Mucosa of stomach (tissue), 1 donor: ENCODE measurements around the gene MRTFB.

Source experiments
- H3K27me3 ChIP-seq: one replicate; pipeline ENCODE4 v1.7.0; 2013; ENCODE audit warnings: mild to moderate bottlenecking, low read length; ENCODE audit not compliant: control insufficient read depth, insufficient read depth
- H3K36me3 ChIP-seq: one replicate; pipeline ENCODE4 v1.7.0; 2013; ENCODE audit warnings: low read length; ENCODE audit not compliant: control insufficient read depth, insufficient read depth
- H3K4me1 ChIP-seq: one replicate; pipeline ENCODE4 v1.7.0; 2013; ENCODE audit warnings: mild to moderate bottlenecking, low read length; ENCODE audit not compliant: control insufficient read depth, insufficient read depth
- H3K4me3 ChIP-seq: one replicate; pipeline ENCODE4 v1.7.0; 2013; ENCODE audit warnings: low read length
- H3K9ac ChIP-seq: one replicate; pipeline ENCODE4 v1.7.0; 2013; ENCODE audit warnings: mild to moderate bottlenecking, low read length, moderate library complexity
- H3K9me3 ChIP-seq: one replicate; pipeline ENCODE4 v1.7.0; 2013; ENCODE audit warnings: mild to moderate bottlenecking, low read length, moderate library complexity; ENCODE audit not compliant: control insufficient read depth
- donor health status: Pancreatic carcinoma.

MRTFB gene

DNA sequence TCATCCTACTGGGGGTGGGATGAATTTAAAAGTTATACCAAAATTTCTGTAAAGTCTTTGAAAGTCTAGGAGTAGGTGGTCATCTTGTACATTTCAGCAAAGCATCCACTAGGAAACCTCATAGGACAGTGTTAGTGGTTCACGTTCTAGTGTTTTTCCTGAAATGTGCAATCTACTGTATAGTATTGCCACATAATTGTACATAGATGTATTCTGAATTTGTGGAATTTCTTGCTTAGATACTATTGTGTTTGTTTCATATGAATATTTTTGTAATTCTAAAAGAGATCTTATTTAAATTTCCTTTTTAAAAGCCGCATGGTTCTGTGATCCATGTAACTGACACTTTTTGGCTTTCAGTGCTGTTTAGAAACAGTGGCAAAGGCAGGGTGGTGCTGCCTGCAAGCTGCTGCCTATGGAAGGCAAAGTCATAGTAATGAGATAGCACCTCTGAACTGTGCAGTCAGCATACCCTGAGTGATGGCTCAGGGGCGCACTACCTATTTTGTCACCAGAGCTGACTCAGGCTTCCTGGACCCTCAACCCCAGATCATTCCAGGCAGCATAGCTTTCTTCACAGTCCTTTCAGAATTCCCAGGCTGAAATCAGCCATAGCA is 193.3 kb downstream of the MRTFB start:
- Histone ChIP-seq H3K36me3 (no peaks in the 10 kb centered on the region), H3K9me3 (no peaks in the 10 kb centered on the region), H3K27me3 (no peaks in the 10 kb centered on the region), H3K4me3 (no peak overlapping the region), H3K4me1 (no peaks in the 10 kb centered on the region), H3K9ac (no peak overlapping the region)

GRCh38 chr16:14268073-14268472 is 197.0 kb downstream of the MRTFB start:
- Histone ChIP-seq H3K4me1 (no peaks in the 10 kb centered on the region), H3K4me3 (no peak overlapping the region), H3K9ac (no peak overlapping the region), H3K36me3 (no peaks in the 10 kb centered on the region), H3K27me3 (no peaks in the 10 kb centered on the region), H3K9me3 (no peaks in the 10 kb centered on the region)

DNA sequence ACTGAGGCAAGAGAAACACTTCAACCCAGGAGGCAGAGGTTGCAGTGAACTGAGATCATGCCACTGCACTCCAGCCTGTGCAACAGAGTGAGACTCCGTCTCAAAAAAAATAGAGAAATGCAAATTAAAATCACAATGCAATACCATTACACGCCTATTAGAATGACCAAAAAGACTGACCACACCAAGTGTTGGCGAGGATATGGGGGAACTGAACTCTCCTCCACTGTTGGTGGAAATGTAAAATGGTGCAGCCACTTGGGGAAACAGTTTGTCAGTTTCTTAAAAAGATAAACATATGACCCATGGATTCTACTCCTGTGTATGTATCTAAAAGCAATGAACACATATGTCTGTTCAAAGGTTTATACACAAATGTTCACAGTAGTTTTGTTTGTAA is 204.8 kb downstream of the MRTFB start:
- no peak overlapping the region for H3K4me3 ChIP-seq
- H3K9me3 ChIP-seq: no peaks in the 10 kb centered on the region
- no peaks in the 10 kb centered on the region for H3K27me3 ChIP-seq
- H3K36me3 ChIP-seq: no peaks in the 10 kb centered on the region
- H3K4me1 ChIP-seq: peaks cover 4% of the 10 kb centered on the region
- no peak overlapping the region for H3K9ac ChIP-seq

- H3K9me3 ChIP-seq: no peaks in the 10 kb centered on the region
- H3K36me3 ChIP-seq: no peaks in the 10 kb centered on the region
- H3K4me3 ChIP-seq: no peak overlapping the region
- peaks cover 4% of the 10 kb centered on the region for H3K4me1 ChIP-seq
- no peak overlapping the region for H3K9ac ChIP-seq
- H3K27me3 ChIP-seq: no peaks in the 10 kb centered on the region
Observed at GRCh38 chr16:14278749-14279148, 207.6 kb downstream of the MRTFB start.

GRCh38 chr16:14280541-14280940 is 209.4 kb downstream of the MRTFB start:
- H3K4me1 ChIP-seq: peaks cover 4% of the 10 kb centered on the region
- H3K9ac ChIP-seq: no peak overlapping the region
- no peaks in the 10 kb centered on the region for H3K36me3 ChIP-seq
- no peak overlapping the region for H3K4me3 ChIP-seq
- no peaks in the 10 kb centered on the region for H3K27me3 ChIP-seq
- no peaks in the 10 kb centered on the region for H3K9me3 ChIP-seq

GRCh38 chr16:14283786-14284185 is 212.7 kb downstream of the MRTFB start:
- Histone ChIP-seq H3K4me1 (peaks cover 7% of the 10 kb centered on the region), H3K9me3 (no peaks in the 10 kb centered on the region), H3K36me3 (no peaks in the 10 kb centered on the region), H3K27me3 (no peaks in the 10 kb centered on the region), H3K9ac (no peak overlapping the region), H3K4me3 (no peak overlapping the region)

DNA sequence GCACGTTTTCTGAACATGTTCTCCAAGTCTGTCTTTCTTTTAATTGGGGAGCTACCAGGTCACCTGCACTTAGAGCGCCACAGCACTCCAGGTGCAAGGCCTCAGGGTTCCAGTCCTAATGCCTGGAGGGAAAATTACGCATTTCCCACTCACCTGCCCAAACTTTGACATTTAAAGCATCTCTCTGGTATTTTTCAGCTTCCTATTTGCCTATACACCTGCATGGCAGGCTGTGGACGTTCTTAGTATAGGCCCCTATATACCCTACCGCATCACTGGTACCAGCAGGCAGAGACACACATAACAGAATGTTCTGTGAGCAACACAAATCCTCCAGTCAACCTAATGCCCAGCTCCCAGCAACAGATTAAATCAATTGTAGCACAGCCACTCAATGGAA is 213.3 kb downstream of the MRTFB start:
- no peaks in the 10 kb centered on the region for H3K27me3 ChIP-seq
- H3K36me3 ChIP-seq: no peaks in the 10 kb centered on the region
- H3K4me3 ChIP-seq: no peak overlapping the region
- H3K4me1 ChIP-seq: peaks cover 6% of the 10 kb centered on the region
- H3K9ac ChIP-seq: no peak overlapping the region
- H3K9me3 ChIP-seq: peaks cover under 1% of the 10 kb centered on the region

- Histone ChIP-seq H3K9me3 (peaks cover 5% of the 10 kb centered on the region), H3K4me1 (peaks cover 6% of the 10 kb centered on the region), H3K27me3 (no peaks in the 10 kb centered on the region), H3K36me3 (no peaks in the 10 kb centered on the region), H3K9ac (peak overlapping the region; percentile 71), H3K4me3 (peak overlapping the region; percentile 92)
Observed at GRCh38 chr16:14284930-14285512, 213.9 kb downstream of the MRTFB start.

DNA sequence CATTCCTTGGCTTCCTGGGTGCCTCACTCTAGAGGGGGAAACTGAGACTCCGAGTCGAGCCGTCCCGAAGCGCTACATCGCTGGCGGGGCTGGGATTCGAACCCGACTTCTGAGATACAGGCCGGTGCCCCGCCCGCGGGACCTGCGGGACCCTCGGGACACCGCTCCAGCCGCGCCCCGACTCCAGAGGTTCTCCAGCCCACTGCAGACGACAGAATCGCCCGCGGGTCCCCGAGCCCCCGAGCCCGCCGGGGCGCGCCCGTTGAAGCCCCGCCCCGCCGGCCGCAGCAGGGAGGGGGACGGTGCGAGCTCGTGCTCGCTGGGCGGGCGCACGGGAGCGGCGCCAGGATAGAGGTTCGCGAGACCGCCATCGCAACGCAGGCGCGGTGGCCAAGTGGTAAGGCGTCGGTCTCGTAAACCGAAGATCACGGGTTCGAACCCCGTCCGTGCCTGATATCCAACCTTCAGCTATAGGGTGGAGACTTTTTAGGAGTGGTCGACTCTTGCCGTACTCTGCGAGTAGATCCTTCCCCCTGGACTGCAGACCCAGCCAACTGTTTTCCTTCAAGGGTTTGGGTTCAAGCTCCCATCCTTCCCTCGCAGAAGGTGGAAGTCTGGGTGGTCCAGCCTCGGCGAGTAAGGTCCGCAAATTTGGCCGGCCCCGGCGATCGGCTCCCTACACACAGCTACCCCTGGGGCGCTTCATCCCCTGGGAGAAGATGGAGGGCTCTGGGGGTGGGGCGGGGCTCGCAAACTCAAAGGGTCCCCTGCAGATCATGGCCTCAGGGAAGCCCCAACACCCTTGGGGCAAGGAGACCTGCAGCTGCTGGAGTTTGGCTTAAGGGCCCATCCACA is 214.6 kb downstream of the MRTFB start:
- Histone ChIP-seq H3K4me3 (peak overlapping the region; percentile 92), H3K27me3 (no peaks in the 10 kb centered on the region), H3K4me1 (peaks cover 6% of the 10 kb centered on the region), H3K9me3 (peaks cover 5% of the 10 kb centered on the region), H3K9ac (peak overlapping the region; percentile 71), H3K36me3 (no peaks in the 10 kb centered on the region)

DNA sequence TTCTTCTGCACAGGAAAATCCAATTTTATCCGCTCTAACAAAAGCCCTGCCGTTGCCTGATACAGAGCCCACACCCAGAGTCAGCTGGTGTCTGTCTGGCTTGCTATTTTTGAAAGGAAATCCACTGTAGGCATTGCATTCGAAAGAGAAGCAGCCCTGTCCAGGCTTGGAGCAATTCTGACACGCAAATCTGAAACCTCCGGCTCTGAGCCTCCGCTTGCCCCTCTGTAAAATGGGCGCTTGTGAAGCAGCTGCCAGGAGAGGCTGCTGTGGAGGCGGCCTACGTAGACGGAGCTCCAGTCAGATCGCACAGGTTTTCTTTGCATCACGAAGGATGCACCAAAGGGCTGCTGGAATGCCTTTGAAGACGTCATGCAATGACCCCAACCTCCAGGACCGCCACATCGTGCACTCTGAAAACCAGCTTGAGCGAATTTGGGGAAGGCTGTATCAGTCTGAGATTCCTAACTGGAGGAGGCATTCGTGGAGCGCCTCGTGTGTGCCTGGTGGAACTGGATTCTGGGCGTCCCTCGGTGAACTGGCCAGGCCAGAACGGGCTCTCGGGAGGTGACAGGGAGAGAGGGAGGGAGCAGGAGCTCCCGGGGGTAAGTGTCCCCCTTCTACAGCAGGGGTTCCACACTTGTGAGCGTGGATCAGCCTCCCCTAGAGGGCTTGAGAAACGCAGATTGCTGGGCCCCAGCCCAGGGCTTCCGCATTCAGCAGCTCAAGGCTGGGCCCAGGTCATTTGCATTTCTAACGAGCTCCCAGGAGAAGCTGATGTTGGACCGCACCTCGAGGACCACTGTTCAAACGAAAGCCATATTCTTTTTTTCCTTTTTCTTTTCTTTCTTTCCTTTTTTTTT is 215.5 kb downstream of the MRTFB start:
- H3K4me1 ChIP-seq: peaks cover 6% of the 10 kb centered on the region
- no peaks in the 10 kb centered on the region for H3K36me3 ChIP-seq
- peaks cover 5% of the 10 kb centered on the region for H3K9me3 ChIP-seq
- H3K27me3 ChIP-seq: no peaks in the 10 kb centered on the region
- H3K4me3 ChIP-seq: peak overlapping the region; percentile 92
- no peak overlapping the region for H3K9ac ChIP-seq

DNA sequence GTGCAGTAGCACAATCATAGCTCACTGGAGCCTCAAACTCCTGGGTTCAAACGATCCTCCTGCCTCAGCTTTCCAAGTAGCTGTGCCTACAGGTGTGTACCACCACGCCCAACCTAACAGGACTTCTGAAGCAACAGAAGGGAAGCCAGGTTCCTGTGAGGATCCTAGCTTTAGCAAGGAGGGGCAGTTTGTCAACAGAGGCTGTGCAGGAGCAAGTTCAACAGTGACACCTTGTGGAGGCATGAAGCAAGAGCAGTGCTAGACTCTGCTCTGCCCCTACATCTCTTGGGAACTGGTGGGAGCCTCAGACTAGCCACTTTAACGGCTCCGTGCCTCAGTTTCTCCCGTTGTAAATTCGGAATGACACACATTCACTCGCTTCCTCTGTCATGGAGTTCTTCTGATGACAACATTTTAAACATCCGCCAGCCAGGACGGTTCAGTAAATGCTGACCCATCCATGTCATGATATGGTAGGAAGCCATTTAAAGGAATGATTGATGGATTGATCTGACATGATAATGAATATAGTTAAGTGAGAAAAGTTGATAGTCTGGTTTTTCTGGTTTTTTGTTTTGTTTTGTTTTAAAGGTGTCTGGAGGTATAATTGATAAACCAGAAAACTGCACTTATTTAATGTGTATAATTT is 218.7 kb downstream of the MRTFB start:
- H3K4me1 ChIP-seq: peaks cover 6% of the 10 kb centered on the region
- H3K36me3 ChIP-seq: no peaks in the 10 kb centered on the region
- H3K9me3 ChIP-seq: peaks cover 5% of the 10 kb centered on the region
- H3K9ac ChIP-seq: no peak overlapping the region
- H3K27me3 ChIP-seq: no peaks in the 10 kb centered on the region
- no peak overlapping the region for H3K4me3 ChIP-seq
